HG02759 (cell line): ENCODE results near the gene TMEM72.

Experiments
- ATAC-seq: cut with Tn5 transposase; IDR thresholded peaks from one replicate; pipeline ENCODE4 v1.9.1; 2021; ENCODE audit warnings: mild to moderate bottlenecking, moderate library complexity; ENCODE audit not compliant: unreplicated experiment

TMEM72 gene

DNA sequence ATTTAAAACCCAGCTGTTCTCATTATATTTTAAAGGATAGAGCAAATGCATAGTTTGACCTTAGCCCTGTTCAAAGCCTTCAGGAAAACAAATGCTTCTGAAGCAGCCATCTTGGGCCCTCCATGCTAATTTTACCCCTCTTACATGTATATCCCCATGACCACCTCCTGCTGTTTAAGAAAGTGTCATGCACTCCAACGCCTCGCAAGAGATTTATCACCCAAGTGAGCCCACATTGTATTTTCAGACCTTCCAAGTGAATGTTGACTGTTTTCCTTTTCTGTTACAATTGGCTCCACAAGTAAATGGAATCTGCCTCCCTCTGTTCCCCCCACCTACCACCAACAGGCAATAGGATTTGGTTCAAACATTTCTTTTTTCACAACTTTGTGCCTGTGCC lies 5.3 kb downstream of the TMEM72 start:
- ATAC-seq: no peak

DNA sequence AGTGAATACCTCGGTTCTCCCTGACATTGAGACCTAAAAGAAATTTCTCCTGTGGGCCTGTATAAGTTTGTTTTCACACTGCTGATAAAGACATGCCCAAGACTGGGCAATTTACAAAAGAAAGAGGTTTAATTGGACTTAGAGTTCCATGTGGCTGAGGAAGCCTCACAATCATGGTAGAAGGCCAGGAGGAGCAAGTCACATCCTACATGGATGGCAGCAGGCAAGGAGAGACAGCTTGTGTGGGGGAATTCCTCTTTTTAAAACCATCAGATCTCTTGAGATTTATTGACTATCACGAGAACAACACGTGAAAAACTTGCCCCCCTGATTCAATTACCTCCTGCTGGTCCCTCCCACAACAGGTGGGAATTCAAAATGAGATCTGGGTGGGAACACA lies 6.7 kb downstream of the TMEM72 start:
- ATAC-seq: no peak

DNA sequence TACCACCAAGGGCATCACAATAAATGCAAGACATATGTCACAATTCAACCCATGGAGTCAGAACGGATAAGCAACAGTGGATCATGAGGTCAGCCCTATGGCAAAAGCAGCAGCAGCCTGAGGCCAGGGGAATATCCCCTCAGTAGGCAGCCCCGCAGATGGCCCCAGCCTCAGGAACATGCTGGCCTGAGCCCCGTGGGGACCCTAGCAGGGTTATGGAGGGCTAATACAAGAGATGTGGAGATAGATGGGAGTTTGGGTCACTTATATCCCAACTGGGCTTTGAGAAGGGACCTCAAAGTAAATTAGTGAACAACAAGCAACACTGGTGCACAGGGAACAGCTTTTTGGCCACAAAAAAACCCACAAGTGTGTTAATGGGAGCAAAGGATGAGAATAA lies 9.1 kb downstream of the TMEM72 start:
- ATAC-seq: no peak

DNA sequence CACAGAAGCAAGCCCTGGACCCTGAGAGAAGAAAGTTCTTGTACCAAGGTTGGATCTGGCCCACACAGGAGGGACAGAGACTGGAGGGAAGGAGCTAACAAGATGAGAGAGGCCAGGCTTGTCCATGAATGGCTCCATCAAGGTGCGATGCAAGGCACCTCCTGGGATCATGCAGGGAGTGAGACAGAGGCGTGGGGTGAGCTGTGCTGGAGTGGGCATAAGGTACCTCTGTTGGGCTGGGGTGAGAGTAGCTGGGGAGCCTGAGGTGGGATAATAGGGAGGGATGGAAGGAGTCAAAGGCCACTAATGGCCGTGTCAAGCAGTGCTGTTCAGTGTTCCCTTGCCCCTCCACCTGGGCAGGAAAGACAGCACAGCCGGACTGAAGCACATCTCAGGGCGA lies 9.9 kb downstream of the TMEM72 start:
- ATAC-seq: no peak

DNA sequence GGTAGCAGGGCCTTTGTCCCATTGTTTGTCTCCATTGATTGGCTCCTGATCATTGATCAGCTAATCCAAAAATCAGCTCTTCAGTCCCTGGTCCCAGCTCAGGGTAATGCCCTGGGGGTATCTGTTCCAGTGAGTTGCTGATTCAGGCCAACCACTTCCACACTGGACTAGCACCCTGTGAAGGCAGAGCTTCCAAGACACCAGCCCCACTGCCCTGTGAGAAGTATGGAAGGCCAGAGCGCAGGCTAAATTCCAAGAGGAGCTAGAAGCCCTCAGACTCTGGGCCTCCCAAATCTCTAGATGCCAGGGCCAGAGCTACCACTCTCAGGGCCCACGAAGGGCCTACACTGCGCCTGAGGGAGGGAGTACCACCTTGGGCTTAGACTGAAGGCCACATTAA lies 10.4 kb downstream of the TMEM72 start:
- no peak for ATAC-seq

DNA sequence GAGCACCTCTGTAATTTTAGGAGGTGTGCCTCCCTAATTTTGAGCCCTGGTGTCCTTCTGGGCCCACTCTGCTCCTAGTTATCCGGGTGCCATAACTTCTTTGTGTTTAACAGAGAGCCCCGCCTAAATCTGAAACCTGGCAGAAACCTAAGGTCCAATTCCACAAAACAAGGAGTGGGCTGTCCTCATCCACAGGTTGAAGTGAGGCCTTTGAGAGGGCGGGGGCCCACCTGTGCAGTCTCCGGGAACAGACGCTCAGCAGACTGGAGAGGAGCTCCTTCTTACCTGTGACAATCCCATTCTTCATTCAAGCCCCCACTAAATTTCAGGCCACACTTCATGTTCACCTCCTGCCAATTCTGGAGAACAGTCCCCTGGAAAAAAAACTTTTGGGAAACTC lies 10.9 kb downstream of the TMEM72 start:
- no peak for ATAC-seq

DNA sequence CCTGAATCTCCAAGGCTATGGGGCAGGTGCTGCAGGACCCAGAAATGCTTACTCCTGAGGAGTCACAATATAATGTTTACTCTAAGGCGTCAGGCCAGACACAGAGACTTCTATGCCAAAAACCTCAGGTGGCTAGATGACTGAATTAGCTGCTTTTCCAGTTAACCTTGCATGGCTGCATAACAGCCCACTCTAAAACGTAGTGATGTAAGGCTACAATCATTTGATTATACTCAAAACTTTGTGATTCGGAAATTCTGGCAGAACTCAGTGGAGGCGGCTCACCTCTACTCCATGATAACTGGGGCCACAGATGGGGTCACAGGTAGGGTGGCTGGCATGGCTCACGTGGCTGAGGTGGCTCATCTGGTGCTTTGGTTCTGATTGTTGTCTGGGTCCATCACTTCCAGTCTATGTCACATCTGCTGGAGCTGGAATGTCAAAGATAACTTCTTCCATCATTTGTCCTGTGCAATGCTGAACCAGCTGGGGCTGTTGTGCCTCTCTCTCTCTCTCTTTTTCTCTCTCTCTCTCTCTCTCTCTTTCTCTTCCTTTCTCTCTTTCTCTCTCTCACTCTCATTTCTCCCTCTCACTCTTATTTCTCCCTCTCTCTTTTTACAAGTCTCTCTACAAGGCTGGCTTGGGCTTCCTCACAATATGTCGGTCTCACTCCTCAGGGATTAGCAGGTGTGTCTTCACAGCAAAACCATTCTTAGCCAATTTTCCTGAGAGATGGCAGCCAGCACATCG lies 11.8 kb downstream of the TMEM72 start:
- no peak for ATAC-seq

DNA sequence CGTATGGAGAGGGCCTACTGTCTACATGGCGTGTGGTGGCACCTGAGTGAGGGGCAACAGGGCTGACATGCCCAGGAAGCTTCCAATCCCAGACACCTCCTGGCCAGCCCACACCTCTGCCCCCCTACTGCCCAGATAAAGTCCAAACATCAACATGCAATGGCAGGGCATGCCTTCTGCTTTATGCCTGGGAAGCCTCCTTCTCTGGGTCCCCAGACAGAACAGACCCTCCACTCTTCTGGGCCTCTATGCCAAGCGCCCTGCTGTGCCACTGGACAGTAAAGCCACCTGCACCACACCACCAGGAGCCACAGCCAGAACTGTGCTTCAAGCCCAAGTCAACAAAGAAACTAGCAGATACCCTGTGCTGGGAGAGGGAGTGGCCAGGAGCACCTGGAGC lies 12.5 kb downstream of the TMEM72 start:
- no peak for ATAC-seq

DNA sequence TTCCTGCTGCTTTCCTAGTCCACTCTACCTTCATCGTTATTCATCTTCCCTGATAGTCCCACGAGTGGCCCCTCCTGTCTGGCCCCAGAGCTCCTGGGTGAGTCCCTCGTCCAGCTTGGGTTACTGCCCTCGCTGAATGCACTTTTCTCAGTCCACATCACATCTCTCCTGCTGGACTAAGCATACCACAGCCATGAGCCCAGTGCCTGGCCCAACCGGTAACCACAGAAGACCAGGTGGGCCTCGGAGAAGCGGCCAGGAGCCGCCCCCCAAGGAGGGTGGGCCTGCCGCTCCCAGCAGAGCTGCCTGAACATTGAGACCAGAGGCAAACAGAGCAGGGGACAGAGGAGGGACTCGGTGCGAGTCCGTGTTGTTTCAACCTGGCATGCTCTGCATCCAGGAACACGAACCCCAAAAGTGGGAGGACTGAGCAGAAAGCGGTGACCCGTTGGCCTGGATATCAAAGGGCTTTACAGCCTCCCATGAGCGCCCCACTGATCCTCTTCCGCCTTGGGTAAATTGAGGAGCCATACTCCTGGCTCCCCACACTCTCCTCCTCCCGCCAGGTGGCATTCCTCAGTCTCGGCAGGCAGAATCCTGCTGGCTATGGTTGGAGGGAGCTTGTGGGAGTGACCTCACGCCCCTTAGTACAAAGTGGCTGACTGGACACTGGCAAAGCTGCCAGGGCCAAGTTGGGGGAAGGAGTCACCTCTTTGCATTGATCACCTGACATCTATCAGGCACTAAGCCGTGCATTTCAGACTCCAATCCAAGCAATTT lies 13.3 kb downstream of the TMEM72 start:
- ATAC-seq: no peak

DNA sequence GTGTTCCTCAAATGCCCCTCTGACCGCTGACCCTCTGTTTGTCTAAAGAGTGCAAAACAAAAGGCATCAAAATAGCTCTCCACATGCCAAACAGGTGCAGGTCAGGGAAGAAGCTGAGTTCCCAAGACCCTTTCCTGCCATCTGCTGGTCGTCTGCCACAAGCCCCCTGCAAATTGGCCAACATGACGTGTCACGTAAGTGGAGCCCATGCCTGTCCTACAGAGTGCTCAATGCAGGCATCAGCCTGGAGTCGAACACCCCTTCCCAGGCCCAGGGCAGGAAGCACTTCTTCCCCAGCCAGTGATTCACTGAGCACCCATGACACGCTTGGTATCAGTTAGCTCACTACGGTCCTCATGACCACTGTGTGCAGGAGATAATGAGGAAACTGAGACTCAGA lies 14.1 kb downstream of the TMEM72 start:
- ATAC-seq: no peak

DNA sequence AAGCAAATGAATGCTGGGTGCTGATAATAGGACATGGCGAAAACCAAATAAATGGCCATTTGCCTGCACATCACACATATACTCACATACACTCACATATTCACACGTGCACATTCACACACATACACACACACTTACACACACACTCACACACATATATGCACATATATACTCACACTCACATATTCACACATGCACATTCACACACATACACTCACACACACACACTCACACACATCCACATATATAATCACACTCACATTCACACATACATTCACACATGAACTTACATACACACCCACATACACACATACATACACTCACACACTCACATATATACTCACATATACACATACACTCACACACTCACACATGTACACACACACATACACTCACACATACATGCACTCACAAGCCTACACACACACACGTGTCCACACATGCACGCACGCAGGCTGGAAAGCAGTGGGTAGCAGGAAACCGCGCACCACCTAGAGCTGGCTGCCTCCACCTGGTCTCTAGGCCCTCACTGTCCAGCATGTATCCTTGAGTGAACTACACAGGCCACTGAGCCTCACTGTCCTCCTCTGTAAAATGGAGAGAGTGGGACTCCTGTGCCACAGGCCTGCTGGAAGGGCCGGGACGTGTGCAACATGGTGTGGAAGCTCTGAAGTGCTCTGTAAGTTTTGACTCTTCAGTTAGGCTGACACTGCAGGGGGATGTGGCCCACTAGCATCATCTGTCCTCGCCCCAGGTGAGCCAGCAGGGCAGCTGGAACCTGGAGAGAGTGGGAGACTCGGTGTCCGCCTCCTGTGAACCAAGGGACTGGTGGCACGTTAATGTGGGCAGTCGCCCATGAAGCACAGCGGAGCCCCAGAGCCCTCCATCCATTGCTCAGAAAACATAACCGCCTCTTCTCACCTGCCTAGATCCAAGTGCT lies 14.9 kb downstream of the TMEM72 start:
- ATAC-seq: no peak

DNA sequence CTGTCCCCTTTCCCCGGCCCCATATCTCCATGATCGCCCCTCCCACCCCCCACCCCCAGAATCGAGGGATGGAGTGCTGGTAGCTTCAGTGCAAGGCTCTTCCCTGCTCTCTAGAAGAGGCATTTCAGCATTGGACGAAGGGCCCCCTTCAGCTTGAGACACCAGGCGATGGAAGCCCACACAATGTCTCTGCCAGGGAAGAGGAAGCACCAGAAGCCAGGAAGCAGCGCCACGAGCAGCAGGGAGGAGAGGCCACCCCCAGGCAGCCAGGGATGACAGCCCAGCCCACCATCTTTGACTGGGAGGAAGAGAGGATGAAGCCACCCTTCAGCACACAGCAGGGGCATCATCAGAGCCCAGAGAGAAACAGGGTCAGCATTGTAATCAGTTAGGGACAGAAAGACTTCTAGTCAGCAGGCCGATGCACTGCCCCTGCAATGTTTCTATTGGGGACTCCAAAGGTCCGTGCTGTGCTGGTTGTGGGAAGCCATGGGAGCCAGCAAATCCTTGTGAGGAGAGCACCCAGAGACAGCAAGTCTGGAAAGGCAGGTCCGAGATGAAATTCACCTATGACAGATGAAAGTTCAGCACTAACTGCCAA lies 15.7 kb downstream of the TMEM72 start:
- no peak for ATAC-seq

DNA sequence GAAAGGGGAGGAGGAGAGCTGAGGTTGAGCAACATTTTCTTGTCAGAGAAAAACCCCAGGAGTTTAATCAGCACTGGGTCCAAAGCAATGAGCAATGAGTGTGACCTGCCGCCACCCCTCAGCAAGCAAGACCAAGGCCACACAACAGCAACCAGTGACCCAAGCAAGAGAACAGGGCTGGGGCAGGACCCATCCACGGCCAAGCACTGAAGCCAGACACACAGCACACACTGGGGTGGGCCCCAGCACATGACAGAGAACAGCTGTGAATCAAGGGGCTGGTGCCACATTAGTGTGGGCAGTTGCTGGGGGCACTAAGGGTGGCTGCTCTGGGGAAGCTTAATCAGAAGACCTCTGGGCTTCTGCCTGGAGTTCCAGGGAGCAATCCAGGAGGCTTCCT lies 16.2 kb downstream of the TMEM72 start:
- ATAC-seq: no peak

DNA sequence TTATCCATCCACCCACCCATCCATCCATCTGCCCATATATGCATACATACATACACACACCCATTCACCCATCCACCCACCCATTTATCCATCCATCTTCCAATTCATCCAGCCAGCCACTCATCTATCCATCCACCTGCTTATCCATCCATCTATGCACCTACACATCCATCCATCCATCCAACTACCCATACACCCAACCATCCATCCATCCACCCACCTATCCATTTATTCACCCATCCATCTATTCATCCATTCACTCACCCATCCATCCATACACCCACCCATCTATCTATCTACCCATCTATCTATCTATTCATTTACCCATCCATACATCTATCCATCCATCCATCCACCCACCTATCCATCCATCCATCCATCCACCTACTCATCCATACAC lies 17.3 kb downstream of the TMEM72 start:
- no peak for ATAC-seq

DNA sequence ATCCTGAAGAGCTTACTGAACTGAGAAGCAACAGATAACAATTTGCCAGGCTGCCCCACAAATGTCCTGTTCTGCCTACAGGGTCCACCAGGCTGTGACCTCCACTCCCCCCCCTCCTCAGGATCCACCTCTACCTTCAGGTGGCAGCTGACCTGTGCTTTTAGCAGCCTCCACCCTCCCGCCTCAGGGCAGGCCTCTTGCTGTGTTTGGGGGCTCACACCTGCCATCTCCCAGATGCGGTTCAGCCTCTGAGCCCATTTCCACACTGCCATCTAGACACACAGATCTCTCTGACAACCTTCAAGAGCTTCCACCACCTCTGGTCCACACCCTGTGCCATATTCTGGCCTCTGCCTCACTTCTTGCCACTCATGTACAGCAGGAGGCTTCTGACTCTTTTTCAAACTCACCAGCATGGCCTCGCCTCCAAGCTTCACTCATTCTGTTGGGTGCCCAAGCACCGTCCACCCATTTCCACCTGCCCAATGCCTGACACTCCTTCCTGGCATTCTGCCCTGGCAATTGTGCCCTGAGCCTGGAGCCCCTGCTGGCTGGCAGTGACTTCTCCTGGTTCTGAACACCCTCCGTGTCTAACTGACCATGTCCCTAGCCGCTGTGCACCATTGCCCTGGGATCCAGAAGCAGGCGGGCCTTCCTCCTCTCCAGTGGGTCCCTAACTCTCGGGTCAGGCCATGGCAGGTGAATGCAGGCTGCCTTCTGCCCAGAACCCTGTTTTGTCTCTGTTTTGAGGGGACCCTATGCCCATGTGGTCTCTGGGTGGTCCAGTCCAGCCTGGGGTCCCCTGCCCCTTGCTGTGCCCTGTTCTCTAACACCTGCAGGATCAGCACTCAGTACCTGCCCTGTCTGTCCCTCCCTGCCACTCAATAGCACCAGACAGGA lies 18.5 kb downstream of the TMEM72 start:
- no peak for ATAC-seq

DNA sequence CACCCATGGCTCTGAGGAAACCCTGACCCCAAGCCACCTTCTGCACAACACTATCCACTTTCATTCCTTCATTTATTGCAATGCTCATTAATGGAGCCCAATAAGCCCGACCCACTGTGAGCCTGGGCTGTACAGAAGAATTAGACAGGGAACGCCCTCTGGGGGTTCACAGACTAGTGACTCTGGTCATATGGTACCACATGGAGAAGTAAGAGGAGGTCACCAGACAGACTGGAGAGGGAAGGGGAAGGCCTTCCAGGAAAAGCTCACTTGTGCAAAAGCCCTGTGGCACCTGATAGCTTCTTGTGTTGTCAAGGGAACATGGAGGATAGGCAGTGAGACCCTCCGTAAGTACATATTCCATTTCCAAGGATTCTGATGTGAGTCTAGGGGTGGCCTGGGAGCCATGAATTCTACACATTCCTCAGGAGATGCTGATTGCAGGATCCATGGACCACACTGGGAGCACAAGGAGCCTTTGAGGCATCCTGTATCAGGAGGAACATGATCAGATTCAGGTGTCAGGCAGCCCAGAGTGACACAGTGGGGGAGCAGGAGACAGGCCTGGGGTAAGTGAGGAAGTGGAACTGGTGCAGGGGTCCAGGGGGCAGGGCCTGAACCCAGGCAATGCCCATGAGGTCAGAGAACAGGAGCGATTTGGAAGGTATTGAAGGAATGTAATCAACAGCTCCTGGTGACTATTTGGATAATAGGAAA lies 19.9 kb downstream of the TMEM72 start:
- no peak for ATAC-seq

DNA sequence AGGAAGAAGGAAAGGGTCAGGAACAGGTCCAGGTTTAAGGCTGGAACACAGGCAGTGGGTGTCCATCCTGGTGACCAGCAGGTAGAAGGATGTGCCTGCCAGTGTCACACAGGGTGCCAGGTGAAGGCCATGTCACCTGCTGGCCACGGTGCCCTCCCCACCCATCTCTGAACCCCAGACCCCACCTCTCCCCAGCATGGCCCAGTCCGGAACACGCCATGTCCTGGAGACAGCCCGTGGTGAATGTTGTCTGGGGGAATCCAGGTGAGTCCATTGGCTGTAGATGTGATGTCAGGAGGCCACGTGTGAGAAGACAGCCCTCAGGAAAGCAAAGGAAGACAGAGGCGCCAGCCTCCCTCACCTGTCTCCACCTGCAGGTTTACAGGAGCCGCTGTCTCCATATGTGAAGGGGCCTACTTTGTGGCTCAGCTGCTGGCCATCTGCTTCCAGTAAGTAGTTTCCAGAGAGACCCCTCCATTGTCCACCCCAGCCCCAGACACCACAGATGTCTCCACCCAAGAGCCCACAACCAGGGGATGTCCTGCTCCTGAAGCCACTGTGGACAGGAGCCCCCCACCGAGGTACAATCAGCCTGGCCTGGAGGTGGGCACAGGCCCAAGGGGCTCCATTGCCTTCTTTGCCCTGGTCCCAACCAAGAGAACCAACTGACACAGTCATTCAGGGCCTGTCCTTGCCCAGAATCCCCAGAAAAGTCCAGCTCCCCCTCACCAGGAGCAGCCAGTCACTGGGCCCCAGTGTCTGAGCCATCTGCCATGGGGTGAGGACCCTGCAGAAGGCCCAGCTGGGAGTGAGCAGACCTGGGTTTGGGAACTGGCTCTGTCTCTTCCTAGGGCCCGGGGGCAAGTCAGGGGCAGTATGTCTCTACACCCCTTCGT lies 20.7 kb downstream of the TMEM72 start:
- ATAC-seq: no peak
